Measurements from ENCODE around the gene NAIF1. TPM values are rescaled to one million over a fixed set of nuclear protein-coding genes. Genes with fewer than 3 reads are reported as not detected.
"Not testable (repeated sequence)": the region's sequence is repeated elsewhere in the genome, so short reads cannot be mapped to it uniquely, and the experiment has no call there.

NAIF1 gene
- polyA plus RNA-seq, 3 donors: 8.7 to 11.4 (median 10.3) TPM

- no peak for DNase-seq (ENCODE audit: extremely low read depth in 1 of 11, low read depth in 9 of 11, low spot score in 4 of 11)
Measured at GRCh38 chr9:128051932-128052709, 15.0 kb downstream of the NAIF1 start.

GRCh38 chr9:128049843-128050242, 17.3 kb downstream of the NAIF1 start:
- DNase-seq (ENCODE audit: extremely low read depth in 1 of 11, low read depth in 9 of 11, low spot score in 4 of 11): no peak

DNA sequence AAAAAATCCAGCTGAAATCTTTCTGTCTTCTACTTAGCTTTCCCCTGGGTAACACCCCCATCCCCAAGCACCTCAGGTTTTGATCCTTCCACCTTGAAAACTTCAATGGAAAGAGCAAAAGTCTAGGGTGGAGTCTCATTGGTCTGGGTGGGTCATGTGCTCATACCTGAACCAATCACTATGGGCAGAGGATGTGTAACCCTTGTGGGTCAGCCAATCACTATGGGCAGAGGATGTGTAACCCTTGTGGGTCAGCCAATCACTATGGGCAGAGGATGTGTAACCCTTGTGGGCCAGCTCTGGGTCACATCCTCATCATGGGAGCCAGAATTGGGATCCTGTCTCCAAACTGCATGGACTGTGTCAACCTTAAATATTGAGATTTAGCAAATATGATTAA, 18.5 kb downstream of the NAIF1 start:
- no peak for DNase-seq (ENCODE audit: extremely low read depth in 1 of 11, low read depth in 9 of 11, low spot score in 4 of 11)

DNA sequence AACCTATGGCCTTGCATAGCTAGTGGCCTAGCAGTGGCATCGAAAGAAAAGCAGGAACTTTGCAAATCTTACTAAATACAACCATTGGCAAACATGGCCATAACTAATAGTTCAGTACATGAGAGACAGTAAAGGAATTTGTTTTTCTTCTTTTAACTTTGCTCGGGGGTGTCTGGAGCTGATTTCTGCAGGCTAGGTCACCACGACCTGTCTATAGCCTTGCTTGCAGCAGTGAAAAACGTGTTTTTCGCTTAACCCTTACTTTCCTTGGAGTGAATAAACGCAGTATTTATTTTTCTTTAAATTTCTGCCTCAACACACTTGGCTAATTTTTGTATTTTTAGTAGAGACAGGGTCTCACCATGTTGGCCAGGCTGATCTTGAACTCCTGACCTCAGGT, 19.9 kb downstream of the NAIF1 start:
- DNase-seq (ENCODE audit: extremely low read depth in 1 of 11, low read depth in 9 of 11, low spot score in 4 of 11): no peak

GRCh38 chr9:128045831-128046230, 21.3 kb downstream of the NAIF1 start:
- DNase-seq (ENCODE audit: extremely low read depth in 1 of 11, low read depth in 9 of 11, low spot score in 4 of 11): no peak

- not testable (repeated sequence) for DNase-seq (ENCODE audit: extremely low read depth in 1 of 11, low read depth in 9 of 11, low spot score in 4 of 11)
Measured at GRCh38 chr9:128045409-128045808, 21.7 kb downstream of the NAIF1 start.

DNA sequence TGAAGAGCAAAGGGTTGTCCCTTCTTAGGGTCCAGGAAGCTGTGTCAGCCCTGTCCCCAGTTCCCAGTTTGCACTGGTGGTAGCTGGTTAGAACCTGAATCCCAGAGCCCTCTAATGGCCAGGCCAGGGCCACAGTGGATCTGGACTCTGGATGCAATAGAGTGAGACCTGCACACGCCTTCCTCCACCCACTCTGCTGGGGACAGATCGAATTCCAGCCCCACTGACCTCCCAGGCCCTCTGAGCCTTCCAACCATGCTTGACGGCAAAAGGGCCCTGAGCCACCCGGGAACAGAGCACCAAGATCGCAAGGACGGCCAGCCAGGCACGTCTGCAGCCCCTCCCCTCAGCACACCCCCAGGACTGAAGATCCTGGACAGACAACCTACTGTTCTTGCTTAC, 23.7 kb downstream of the NAIF1 start:
- no peak for DNase-seq (ENCODE audit: extremely low read depth in 1 of 11, low read depth in 9 of 11, low spot score in 4 of 11)

- DNase-seq (ENCODE audit: extremely low read depth in 1 of 11, low read depth in 9 of 11, low spot score in 4 of 11): no peak
Measured at GRCh38 chr9:128042043-128042442, 25.1 kb downstream of the NAIF1 start.

DNA sequence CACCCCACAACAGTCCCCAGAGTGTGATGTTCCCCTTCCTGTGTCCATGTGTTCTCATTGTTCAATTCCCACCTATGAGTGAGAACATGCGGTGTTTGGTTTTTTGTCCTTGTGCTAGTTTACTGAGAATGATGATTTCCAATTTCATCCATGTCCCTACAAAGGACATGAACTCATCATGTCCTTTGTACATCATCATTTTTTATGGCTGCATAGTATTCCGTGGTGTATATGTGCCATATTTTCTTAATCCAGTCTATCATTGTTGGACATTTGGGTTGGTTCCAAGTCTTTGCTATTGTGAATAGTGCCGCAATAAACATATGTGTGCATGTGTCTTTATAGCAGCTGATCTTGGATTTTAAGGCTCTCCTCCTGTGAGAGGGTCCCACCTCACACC, 26.3 kb downstream of the NAIF1 start:
- not testable (repeated sequence) for DNase-seq (ENCODE audit: extremely low read depth in 1 of 11, low read depth in 9 of 11, low spot score in 4 of 11)

DNA sequence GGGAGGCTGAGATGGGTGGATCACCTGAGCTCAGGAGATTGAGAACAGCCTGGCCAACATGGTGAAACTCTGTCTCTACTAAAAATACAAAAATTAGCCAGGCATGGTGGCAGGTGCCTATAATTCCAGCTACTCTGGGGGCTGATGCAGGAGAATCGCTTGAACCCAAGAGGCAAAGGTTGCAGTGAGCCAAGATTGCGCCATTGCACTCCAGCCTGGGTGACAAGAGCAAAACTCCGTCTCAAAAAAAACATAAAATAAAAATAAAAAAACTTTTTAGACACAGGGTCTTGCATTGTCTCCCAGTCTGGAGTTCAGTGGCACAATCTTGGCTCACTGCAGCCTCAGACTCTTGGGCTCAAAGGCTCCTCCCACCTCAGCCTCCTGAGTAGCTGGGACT, 30.6 kb downstream of the NAIF1 start:
- not testable (repeated sequence) for DNase-seq (ENCODE audit: extremely low read depth in 1 of 11, low read depth in 9 of 11, low spot score in 4 of 11)

DNA sequence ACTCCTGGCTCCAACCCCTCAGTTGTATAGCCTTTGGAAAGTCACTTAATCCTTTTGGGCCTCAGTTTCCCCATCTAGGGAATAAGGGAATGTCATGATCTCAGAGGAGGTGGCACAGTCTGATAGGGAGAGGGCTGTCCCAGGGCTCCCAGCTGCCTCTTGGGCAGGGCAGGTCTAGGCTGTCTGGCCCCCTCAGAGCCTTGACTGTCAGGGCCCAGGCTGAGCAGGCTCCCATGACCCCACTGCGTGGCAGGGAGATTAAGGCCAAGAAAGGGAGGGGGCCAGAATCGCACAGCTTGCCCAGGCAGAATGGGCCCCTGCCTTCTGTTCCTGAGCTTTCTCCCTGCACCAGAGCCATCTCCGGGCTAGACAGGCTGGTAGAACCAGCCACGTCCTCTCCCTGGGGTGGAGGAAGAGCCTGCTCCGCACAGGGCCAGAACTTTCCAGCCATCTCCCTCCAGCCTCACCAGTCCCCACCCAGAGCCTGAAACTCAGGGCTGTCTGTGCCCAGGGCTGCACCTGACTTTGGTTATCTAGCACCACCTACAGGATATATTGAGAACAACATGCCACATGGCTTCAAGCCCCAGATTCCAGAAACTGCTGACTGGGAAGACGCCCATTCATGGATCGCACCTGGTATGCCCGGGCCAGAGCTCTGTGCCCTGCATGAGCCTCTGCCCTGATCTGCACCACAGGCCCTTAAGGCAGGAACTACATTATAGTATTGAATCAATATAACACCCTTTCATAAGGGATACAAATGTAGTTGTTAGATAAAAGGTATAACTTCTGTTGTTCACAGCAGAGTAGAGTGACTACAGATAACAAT, 32.1 kb downstream of the NAIF1 start:
- peak in 5 of 11 donors; percentile 46 to 63 (median 59) for DNase-seq (ENCODE audit: extremely low read depth in 1 of 11, low read depth in 9 of 11, low spot score in 4 of 11)

DNA sequence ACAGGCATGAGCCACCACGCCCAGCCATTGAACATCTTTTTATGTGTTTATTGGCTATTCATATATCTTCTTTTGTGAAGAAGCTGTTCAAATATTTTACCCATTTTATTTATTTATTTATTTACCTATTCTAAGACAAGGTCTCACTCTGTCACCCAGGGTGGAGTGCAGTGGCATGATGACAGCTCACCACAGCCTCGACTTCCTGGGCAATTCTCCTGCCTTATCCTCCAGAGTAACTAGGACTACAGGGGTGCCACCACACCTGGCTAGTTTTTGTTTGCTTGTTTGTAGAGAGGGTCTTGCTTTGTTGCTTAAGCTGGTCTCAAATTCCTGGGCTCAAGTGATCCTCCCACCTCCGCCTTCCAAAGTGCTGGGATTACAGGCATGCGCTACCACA, 33.5 kb downstream of the NAIF1 start:
- no peak for DNase-seq (ENCODE audit: extremely low read depth in 1 of 11, low read depth in 9 of 11, low spot score in 4 of 11)

- DNase-seq (ENCODE audit: extremely low read depth in 1 of 11, low read depth in 9 of 11, low spot score in 4 of 11): no peak
Measured at GRCh38 chr9:128027705-128028104, 39.4 kb downstream of the NAIF1 start.

GRCh38 chr9:128026773-128027541, 40.2 kb downstream of the NAIF1 start:
- no peak for DNase-seq (ENCODE audit: extremely low read depth in 1 of 11, low read depth in 9 of 11, low spot score in 4 of 11)

DNA sequence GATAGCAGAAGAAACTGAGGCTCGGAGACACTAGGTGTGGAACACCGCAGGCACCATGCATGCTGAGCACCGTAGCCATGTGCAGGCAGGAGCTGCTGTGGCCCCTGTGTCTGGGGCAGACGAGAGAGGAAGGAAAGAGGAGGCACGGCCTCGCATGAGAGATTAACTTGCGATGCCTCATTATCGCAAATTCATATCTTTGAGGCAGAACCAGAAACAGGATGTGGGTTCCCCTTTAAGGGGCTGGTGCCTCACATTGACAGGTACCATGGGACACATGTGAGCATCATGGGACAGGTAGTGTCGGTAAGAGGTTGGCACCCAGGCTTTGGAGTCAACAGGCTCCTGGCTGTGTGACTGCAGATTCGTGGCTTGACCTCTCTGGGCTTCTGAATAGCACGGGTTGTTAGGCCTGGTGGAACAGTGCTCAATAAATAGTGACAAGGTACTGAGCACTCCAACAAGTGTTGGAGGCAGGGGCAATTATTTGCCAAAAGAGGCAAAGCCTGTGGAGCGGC, 40.8 kb downstream of the NAIF1 start:
- DNase-seq (ENCODE audit: extremely low read depth in 1 of 11, low read depth in 9 of 11, low spot score in 4 of 11): no peak

DNA sequence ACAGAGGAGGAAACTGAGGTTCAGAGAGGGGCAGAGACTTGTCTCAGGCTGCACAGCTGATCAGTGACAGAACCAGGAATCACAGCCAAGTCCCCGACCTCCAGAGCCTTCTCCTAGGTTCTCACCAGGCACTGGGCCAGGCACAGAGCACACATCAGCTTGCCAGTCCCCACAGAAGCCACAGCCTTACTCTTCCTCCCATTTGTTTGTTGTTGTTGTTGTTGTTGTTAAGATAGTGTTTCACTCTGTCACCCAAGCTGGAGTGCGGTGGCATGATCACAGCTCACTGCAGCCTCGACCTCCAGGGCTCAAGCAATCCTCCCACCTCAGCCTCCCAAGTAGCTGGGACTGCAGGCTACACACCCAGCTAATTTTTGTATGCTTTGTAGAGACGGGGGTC, 41.4 kb downstream of the NAIF1 start:
- DNase-seq (ENCODE audit: extremely low read depth in 1 of 11, low read depth in 9 of 11, low spot score in 4 of 11): no peak

DNA sequence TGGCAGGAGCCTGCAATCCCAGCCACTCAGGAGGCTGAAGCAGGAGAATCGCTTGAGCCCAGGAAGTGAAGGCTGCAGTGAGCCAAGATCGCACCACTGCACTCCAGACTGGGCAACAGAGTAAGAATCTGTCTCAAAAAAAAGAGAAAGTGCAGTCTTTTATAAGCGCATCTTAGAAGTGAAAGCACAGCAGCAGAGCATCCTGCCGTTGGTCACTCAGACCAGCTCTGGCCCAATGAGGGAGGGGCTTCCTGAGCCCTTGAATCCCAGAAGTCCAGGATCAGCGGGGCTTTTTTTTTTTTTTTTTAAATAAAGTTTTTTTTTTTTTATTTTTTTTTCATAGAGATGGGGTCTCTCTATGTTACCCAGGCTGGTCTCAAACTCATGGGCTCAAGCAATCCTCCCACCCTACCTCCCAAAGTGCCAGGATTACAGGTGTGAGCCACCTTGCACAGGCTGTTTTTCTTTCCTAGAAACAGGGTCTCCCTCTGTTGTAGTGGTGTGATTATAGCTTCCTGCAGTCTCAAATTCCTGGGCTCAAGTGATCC, 42.3 kb downstream of the NAIF1 start:
- no peak for DNase-seq (ENCODE audit: extremely low read depth in 1 of 11, low read depth in 9 of 11, low spot score in 4 of 11)

DNA sequence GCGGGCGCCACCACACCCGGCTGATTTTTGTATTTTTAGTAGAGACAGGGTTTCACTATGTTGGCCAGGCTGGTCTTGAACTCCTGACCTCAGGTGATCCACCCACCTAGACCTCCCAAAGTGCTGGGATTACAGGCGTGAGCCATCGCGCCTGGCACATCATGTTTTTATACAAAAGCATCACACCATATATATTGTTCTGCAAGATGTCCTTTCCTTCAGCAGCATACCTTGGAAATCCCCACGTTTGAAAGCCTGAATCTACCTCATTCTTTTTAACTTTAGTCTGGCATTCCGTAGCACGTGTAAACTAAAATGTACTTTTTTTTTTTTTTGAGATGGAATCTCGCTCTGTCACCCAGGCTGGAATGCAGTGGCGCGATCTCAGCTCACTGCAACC, 43.4 kb downstream of the NAIF1 start:
- not testable (repeated sequence) for DNase-seq (ENCODE audit: extremely low read depth in 1 of 11, low read depth in 9 of 11, low spot score in 4 of 11)

DNA sequence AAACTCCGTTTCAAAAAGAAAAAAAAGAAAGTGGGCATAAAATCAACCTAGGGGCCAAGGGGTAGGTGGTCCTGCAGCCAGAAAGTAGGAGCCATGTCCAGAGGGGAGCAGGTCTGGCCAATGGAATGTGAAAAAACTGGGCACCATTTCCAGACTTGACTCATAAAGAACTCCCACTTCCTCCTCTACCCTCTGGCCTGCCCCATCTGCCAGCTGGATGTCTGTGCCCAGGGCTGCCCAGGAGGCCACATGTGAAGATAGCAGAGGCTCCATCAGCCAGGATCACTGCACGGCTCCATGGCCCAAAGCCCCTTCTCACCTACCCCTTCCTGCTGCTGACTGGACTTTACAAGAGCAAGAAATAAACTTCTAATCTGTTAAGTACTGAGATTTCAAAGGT, 44.2 kb downstream of the NAIF1 start:
- DNase-seq (ENCODE audit: extremely low read depth in 1 of 11, low read depth in 9 of 11, low spot score in 4 of 11): no peak
